Activated naive CD4-positive, alpha-beta T cell treated with anti-CD3 and anti-CD28 coated beads, Interleukin-2, amount 10 ng/mL, durations not matched to agents 7 days and 5 days (primary cell): ENCODE measurements around the gene RGS11.

Experiments
- CTCF ChIA-PET: fragments of 350-600 bp; sonication (Branson Sonifier 250); formaldehyde crosslinking; loops from one replicate; lab custom pipeline; 2021; ENCODE audit warnings: antibody characterized with exemption; lab: Charles Lee
- DNase-seq: peaks from one replicate; pipeline ENCODE4 v3.0.0-alpha.2; 2020
- H3K27ac Mint-ChIP-seq: one replicate; pipeline ENCODE4 v1.8.0; 2021; ENCODE audit warnings: mild to moderate bottlenecking, moderate library complexity, mixed read lengths
- H3K27me3 Mint-ChIP-seq: one replicate; pipeline ENCODE4 v1.8.0; 2021; ENCODE audit warnings: mild to moderate bottlenecking, mixed read lengths
- H3K36me3 Mint-ChIP-seq: one replicate; pipeline ENCODE4 v1.8.0; 2021; ENCODE audit warnings: mixed read lengths
- H3K4me1 Mint-ChIP-seq: one replicate; pipeline ENCODE4 v1.8.0; 2021; ENCODE audit warnings: mixed read lengths
- H3K4me3 Mint-ChIP-seq: one replicate; pipeline ENCODE4 v1.8.0; 2021; ENCODE audit warnings: mild to moderate bottlenecking, moderate library complexity, mixed read lengths
- H3K9me3 Mint-ChIP-seq: one replicate; pipeline ENCODE4 v1.8.0; 2021; ENCODE audit warnings: mixed read lengths

The RGS11 gene

GRCh38 chr16:275786-276232 lies at the start of gene RGS11:
Gene RGS11 (minus strand): TSS chr16:275944. CDS start chr16:275911, 33 bp downstream.
- no peaks in the 10 kb centered on the region for H3K36me3 Mint-ChIP-seq
- peaks cover 76% of the 10 kb centered on the region for H3K27me3 Mint-ChIP-seq
- DNase-seq: no peak
- no peaks in the 10 kb centered on the region for H3K9me3 Mint-ChIP-seq
- CTCF ChIA-PET: no interaction called here
- H3K4me1 Mint-ChIP-seq: peaks cover 12% of the 10 kb centered on the region
- peak within 1 kb of the TSS; percentile 12 for H3K4me3 Mint-ChIP-seq
- H3K27ac Mint-ChIP-seq: no peak within 1 kb of the TSS

GRCh38 chr16:324451-325334 lies 48.9 kb upstream of the RGS11 start:
- peak overlapping the region; percentile 82 for H3K27ac Mint-ChIP-seq
- peak overlapping the region; percentile 65 for H3K4me3 Mint-ChIP-seq
- peaks cover 6% of the 10 kb centered on the region for H3K36me3 Mint-ChIP-seq
- CTCF ChIA-PET: no interaction called here
- peaks cover 60% of the 10 kb centered on the region for H3K4me1 Mint-ChIP-seq
- peaks cover 23% of the 10 kb centered on the region for H3K27me3 Mint-ChIP-seq
- DNase-seq: peak; percentile 82
- H3K9me3 Mint-ChIP-seq: no peaks in the 10 kb centered on the region

- no peaks in the 10 kb centered on the region for H3K9me3 Mint-ChIP-seq
Measured at GRCh38 chr16:324201-324450, 48.4 kb upstream of the RGS11 start.

GRCh38 chr16:322476-323143 lies 46.9 kb upstream of the RGS11 start:
- peaks cover 23% of the 10 kb centered on the region for H3K27me3 Mint-ChIP-seq
- H3K4me3 Mint-ChIP-seq: no peak overlapping the region
- no peaks in the 10 kb centered on the region for H3K9me3 Mint-ChIP-seq
- H3K4me1 Mint-ChIP-seq: peaks cover 65% of the 10 kb centered on the region
- CTCF ChIA-PET: interaction anchor here (0.7 kb wide), 1 partner anchor 14 kb away, joined by 3 read pairs; no protein-coding TSS in a partner anchor
- no peak overlapping the region for H3K27ac Mint-ChIP-seq
- DNase-seq: no peak
- peaks cover 16% of the 10 kb centered on the region for H3K36me3 Mint-ChIP-seq

More at GRCh38 chr16:324201-324450, 48.4 kb upstream of the RGS11 start:
- CTCF ChIA-PET: no interaction called here
- Mint-ChIP-seq H3K27ac (peak overlapping the region; percentile 65), H3K4me3 (no peak overlapping the region), H3K4me1 (peaks cover 62% of the 10 kb centered on the region), H3K27me3 (peaks cover 23% of the 10 kb centered on the region), H3K36me3 (peaks cover 8% of the 10 kb centered on the region)
- no peak for DNase-seq

GRCh38 chr16:321532-321931 lies 45.8 kb upstream of the RGS11 start:
- CTCF ChIA-PET: interaction anchor here (0.7 kb wide), 1 partner anchor 15 kb away, joined by 3 read pairs; no protein-coding TSS in a partner anchor
- H3K4me1 Mint-ChIP-seq: peaks cover 56% of the 10 kb centered on the region
- no peak overlapping the region for H3K4me3 Mint-ChIP-seq
- H3K27me3 Mint-ChIP-seq: peaks cover 23% of the 10 kb centered on the region
- H3K9me3 Mint-ChIP-seq: no peaks in the 10 kb centered on the region
- H3K36me3 Mint-ChIP-seq: peaks cover 17% of the 10 kb centered on the region
- H3K27ac Mint-ChIP-seq: no peak overlapping the region
- DNase-seq: no peak

- H3K27ac Mint-ChIP-seq: peak overlapping the region; percentile 9
- H3K9me3 Mint-ChIP-seq: no peaks in the 10 kb centered on the region
- peaks cover 15% of the 10 kb centered on the region for H3K36me3 Mint-ChIP-seq
- no peak overlapping the region for H3K4me3 Mint-ChIP-seq
- H3K27me3 Mint-ChIP-seq: peaks cover 23% of the 10 kb centered on the region
- H3K4me1 Mint-ChIP-seq: peaks cover 44% of the 10 kb centered on the region
- CTCF ChIA-PET: no interaction called here
- DNase-seq: no peak
Measured at GRCh38 chr16:320206-320605, 44.5 kb upstream of the RGS11 start.

- CTCF ChIA-PET: no interaction called here
- Mint-ChIP-seq H3K27ac (no peak overlapping the region), H3K9me3 (no peaks in the 10 kb centered on the region), H3K36me3 (peaks cover 18% of the 10 kb centered on the region), H3K27me3 (peaks cover 7% of the 10 kb centered on the region), H3K4me3 (no peak overlapping the region), H3K4me1 (peaks cover 29% of the 10 kb centered on the region)
- DNase-seq: no peak
Measured at GRCh38 chr16:318628-319027, 42.9 kb upstream of the RGS11 start.

- no peak for DNase-seq
- Mint-ChIP-seq H3K27ac (no peak overlapping the region), H3K36me3 (peaks cover 19% of the 10 kb centered on the region), H3K27me3 (peaks cover 1% of the 10 kb centered on the region), H3K4me3 (no peak overlapping the region), H3K4me1 (peaks cover 22% of the 10 kb centered on the region), H3K9me3 (no peaks in the 10 kb centered on the region)
- CTCF ChIA-PET: no interaction called here
Measured at GRCh38 chr16:317583-317982, 41.8 kb upstream of the RGS11 start.

GRCh38 chr16:316741-317464 lies 41.2 kb upstream of the RGS11 start:
- CTCF ChIA-PET: no interaction called here
- H3K27me3 Mint-ChIP-seq: no peaks in the 10 kb centered on the region
- no peak for DNase-seq
- no peaks in the 10 kb centered on the region for H3K9me3 Mint-ChIP-seq
- H3K4me3 Mint-ChIP-seq: no peak overlapping the region
- H3K4me1 Mint-ChIP-seq: peaks cover 19% of the 10 kb centered on the region
- H3K27ac Mint-ChIP-seq: no peak overlapping the region
- H3K36me3 Mint-ChIP-seq: peaks cover 19% of the 10 kb centered on the region

- peaks cover 12% of the 10 kb centered on the region for H3K4me1 Mint-ChIP-seq
- no peaks in the 10 kb centered on the region for H3K27me3 Mint-ChIP-seq
- no peak overlapping the region for H3K27ac Mint-ChIP-seq
- no peak overlapping the region for H3K4me3 Mint-ChIP-seq
- H3K36me3 Mint-ChIP-seq: peaks cover 19% of the 10 kb centered on the region
- no peak for DNase-seq
- CTCF ChIA-PET: no interaction called here
- no peaks in the 10 kb centered on the region for H3K9me3 Mint-ChIP-seq
Measured at GRCh38 chr16:314795-315299, 39.1 kb upstream of the RGS11 start.

GRCh38 chr16:314351-314750 lies 38.6 kb upstream of the RGS11 start:
- Mint-ChIP-seq H3K4me1 (peaks cover 13% of the 10 kb centered on the region), H3K4me3 (no peak overlapping the region), H3K36me3 (peaks cover 18% of the 10 kb centered on the region), H3K27me3 (no peaks in the 10 kb centered on the region), H3K27ac (no peak overlapping the region), H3K9me3 (no peaks in the 10 kb centered on the region)
- CTCF ChIA-PET: no interaction called here
- no peak for DNase-seq

GRCh38 chr16:311725-312124 lies 36.0 kb upstream of the RGS11 start:
- no peak for DNase-seq
- Mint-ChIP-seq H3K36me3 (peaks cover 13% of the 10 kb centered on the region), H3K4me3 (no peak overlapping the region), H3K4me1 (peaks cover 10% of the 10 kb centered on the region), H3K27me3 (no peaks in the 10 kb centered on the region), H3K27ac (no peak overlapping the region), H3K9me3 (no peaks in the 10 kb centered on the region)
- CTCF ChIA-PET: no interaction called here

GRCh38 chr16:309476-309875 lies 33.7 kb upstream of the RGS11 start:
- Mint-ChIP-seq H3K27ac (no peak overlapping the region), H3K9me3 (no peaks in the 10 kb centered on the region), H3K4me3 (no peak overlapping the region), H3K36me3 (peaks cover 16% of the 10 kb centered on the region), H3K27me3 (no peaks in the 10 kb centered on the region), H3K4me1 (peaks cover 10% of the 10 kb centered on the region)
- CTCF ChIA-PET: interaction anchor here (0.8 to 1.7 kb wide), 2 partner anchors 40 to 81 kb away, joined by 3 read pairs; no protein-coding TSS in a partner anchor
- peak; percentile 65 for DNase-seq

- H3K4me1 Mint-ChIP-seq: peaks cover 12% of the 10 kb centered on the region
- no peaks in the 10 kb centered on the region for H3K27me3 Mint-ChIP-seq
- CTCF ChIA-PET: no interaction called here
- peaks cover 15% of the 10 kb centered on the region for H3K36me3 Mint-ChIP-seq
- no peak for DNase-seq
- no peaks in the 10 kb centered on the region for H3K9me3 Mint-ChIP-seq
- no peak overlapping the region for H3K4me3 Mint-ChIP-seq
- no peak overlapping the region for H3K27ac Mint-ChIP-seq
Measured at GRCh38 chr16:307691-308312, 32.1 kb upstream of the RGS11 start.
